GM12878 (cell line): ENCODE measurements around the gene YTHDC1. TPM values are rescaled to one million over a fixed set of nuclear protein-coding genes. Genes with fewer than 3 reads are reported as not detected.

Experiments
- ATAC-seq: fragments of 200-7000 bp; cut with Tn5 transposase; 3 replicates; pipeline ENCODE4 v1.9.1; 2020; ENCODE audit warnings: mild to moderate bottlenecking, moderate library complexity
- BruUV-seq: library from RNA; stranded (reverse); fragments of 400-500 nt; replicated peaks from 2 replicates; lab custom pipeline; 2021; lab: Mats Ljungman, UMichigan
- CTCF ChIA-PET: fragments of 300-600 bp; sonication (Branson Sonifier 250); formaldehyde crosslinking; extraction: SDS; loops from one replicate; lab custom pipeline; 2021; ENCODE audit warnings: inconsistent platforms; lab: Yijun Ruan, JAX
- POLR2A ChIA-PET: fragments of 350-600 bp; formaldehyde crosslinking; extraction: SDS; loops from one replicate; lab custom pipeline; 2021; ENCODE audit warnings: inconsistent platforms; lab: Charles Lee
- RAD21 ChIA-PET: fragments of 300-600 bp; sonication (Branson Sonifier 250); formaldehyde crosslinking; loops from one replicate; lab custom pipeline; 2023; ENCODE audit warnings: antibody characterized with exemption; ENCODE audit not compliant: unreplicated experiment; lab: Charles Lee
- SMC1A ChIA-PET: fragments of 300-600 bp; sonication (Branson Sonifier 250); formaldehyde crosslinking; loops from one replicate; lab custom pipeline; 2023; ENCODE audit not compliant: unreplicated experiment, uncharacterized antibody; lab: Charles Lee
- DNase-seq: peaks from one replicate; pipeline ENCODE4 v3.0.0-alpha.2; 2011; ENCODE audit warnings: low read depth, low spot score
- FAIRE-seq: peaks from 3 replicates; lab custom pipeline; 2011; peaks lifted over from hg19 to GRCh38; lab: Jason Lieb, UNC
- H2AFZ ChIP-seq: 2 replicates; pipeline ENCODE4 v1.6.0; 2011; ENCODE audit warnings: low read depth, low read length, control low read depth; ENCODE audit not compliant: control insufficient read depth
- H3K27ac ChIP-seq: 2 replicates; pipeline ENCODE4 v1.5.1; 2011; ENCODE audit warnings: control low read depth; ENCODE audit not compliant: control insufficient read depth, insufficient read depth
- H3K27me3 ChIP-seq, 2 experiments: replicated peaks in 1 of 2; 2 replicates each; pipeline versions ENCODE4 v1.6.0 to v1.6.1; 2011; ENCODE audit warnings: low read length in 1 of 2; ENCODE audit not compliant: control insufficient read depth in 2 of 2, insufficient read depth in 2 of 2
- H3K36me3 ChIP-seq, 2 experiments: 2 replicates each; pipeline ENCODE4 v1.5.1; 2011; ENCODE audit warnings: low read length in 1 of 2; ENCODE audit not compliant: control insufficient read depth in 2 of 2, insufficient read depth in 2 of 2
- H3K4me1 ChIP-seq: 2 replicates; pipeline ENCODE4 v1.6.1; 2011; ENCODE audit warnings: mild to moderate bottlenecking, low read length, moderate library complexity, mixed read lengths; ENCODE audit not compliant: control insufficient read depth, insufficient read depth
- H3K4me2 ChIP-seq: 2 replicates; pipeline ENCODE4 v1.6.0; 2011; ENCODE audit warnings: control low read depth; ENCODE audit not compliant: control insufficient read depth, insufficient read depth
- H3K4me3 ChIP-seq: fragments of 200-600 bp; sonication (generic); 2 replicates; pipeline ENCODE4 v1.5.1; 2016
- H3K79me2 ChIP-seq: 2 replicates; pipeline ENCODE4 v1.6.0; 2011; ENCODE audit warnings: low read length; ENCODE audit not compliant: control insufficient read depth, insufficient read depth
- H3K9ac ChIP-seq: 2 replicates; pipeline ENCODE4 v1.8.0; 2011; ENCODE audit warnings: low read length, control low read depth, mixed read lengths; ENCODE audit not compliant: control insufficient read depth, insufficient read depth
- H3K9me3 ChIP-seq: replicated peaks from 3 replicates; pipeline ENCODE4 v1.5.1; 2011; ENCODE audit warnings: mild to moderate bottlenecking, low read length; ENCODE audit not compliant: control insufficient read depth, insufficient read depth
- H4K20me1 ChIP-seq: 2 replicates; pipeline ENCODE4 v1.6.0; 2011; ENCODE audit not compliant: control insufficient read depth, insufficient read depth
- CBX3 ChIP-seq: fragments of 200-600 bp; sonication (generic); IDR thresholded peaks from 2 replicates; pipeline ENCODE4 v1.6.1; 2016; ENCODE audit warnings: low read depth, borderline replicate concordance
- FOXM1 ChIP-seq: IDR thresholded peaks from 2 replicates; pipeline ENCODE4 v1.6.1; 2012; ENCODE audit warnings: low read depth, mild to moderate bottlenecking, inconsistent platforms, low read length, moderate library complexity
- IRF4 ChIP-seq: IDR thresholded peaks from 2 replicates; pipeline ENCODE4 v1.6.1; 2011; ENCODE audit warnings: low read depth, low read length
- KAT2A ChIP-seq: conservative IDR thresholded peaks from 2 replicates; pipeline ENCODE4 v1.6.1; 2011; ENCODE audit warnings: low read depth, low read length; ENCODE audit not compliant: control insufficient read depth
- KDM1A ChIP-seq: fragments of 200-600 bp; sonication (generic); IDR thresholded peaks from 2 replicates; pipeline ENCODE4 v1.6.1; 2016; ENCODE audit warnings: borderline replicate concordance
- RB1 ChIP-seq: fragments of 450-650 bp; formaldehyde crosslinking; IDR thresholded peaks from 2 replicates; pipeline ENCODE4 v1.6.1; 2017; ENCODE audit warnings: mild to moderate bottlenecking, borderline replicate concordance
- RBBP5 ChIP-seq: fragments of 200-600 bp; sonication (generic); conservative IDR thresholded peaks from 2 replicates; pipeline ENCODE4 v1.6.1; 2016
- STAT3 ChIP-seq: IDR thresholded peaks from 2 replicates; pipeline ENCODE4 v1.6.1; 2011; ENCODE audit warnings: low read depth, low read length, improper control_type of control experiment
- TARDBP ChIP-seq: IDR thresholded peaks from 2 replicates; pipeline ENCODE4 v1.6.1; 2016; ENCODE audit warnings: borderline replicate concordance
- TBL1XR1 ChIP-seq: IDR thresholded peaks from 2 replicates; pipeline ENCODE4 v1.6.1; 2012; ENCODE audit warnings: low read depth, low read length, improper control_type of control experiment
- ZNF622 ChIP-seq: fragments of 450-650 bp; IDR thresholded peaks from 2 replicates; pipeline ENCODE4 v1.6.1; 2017; ENCODE audit warnings: mild to moderate bottlenecking, inconsistent platforms
- WGBS: methylation state at CpG from one replicate; pipeline ENCODE4 v1.1.6; 2016; ENCODE audit warnings: low lambda C conversion rate; ENCODE audit not compliant: insufficient replicate concordance, insufficient coverage; ENCODE audit errors: missing lambda C conversion rate; 5-methylcytosine and 5-hydroxymethylcytosine counted together
- in situ Hi-C: fragments of 300-500 bp; cut with MboI; formaldehyde crosslinking; loops from 9 replicates; pipeline ENCODE4 v1.14.3; 2018; ENCODE audit warnings: mixed read lengths
- intact Hi-C: fragments of 100-400 bp; cut with micrococcal nuclease; formaldehyde crosslinking; loops from one replicate; pipeline ENCODE4 v1.14.2; 2022; ENCODE audit not compliant: unreplicated experiment
- polyA plus RNA-seq, 11 experiments: library from polyadenylated mRNA; depleted of rRNA in 4 of 11; unstranded in 6 of 11; stranded (reverse) in 5 of 11; fragments of >200 nt; fragmentation: Nextera tagmentation in 4 of 11; fragmentation: Illumina TruSeq in 1 of 11; extraction: Ambion mirVana in 4 of 11; extraction: Trizol in 1 of 11; gene quantifications; 1 replicate in 1 of 11; 2 replicates in 10 of 11; pipeline versions ENCODE4 v1.2.1 to v1.2.3, GENCODE V29; 2011 to 2016; ENCODE audit warnings: inconsistent platforms in 2 of 11, missing spikeins in 2 of 11, low read depth in 1 of 11
- total RNA-seq, 4 experiments: library from RNA; depleted of rRNA in 3 of 4; stranded (reverse); fragments of >200 nt in 3 of 4; fragmentation: Illumina TruSeq in 1 of 4; extraction: Trizol in 1 of 4; gene quantifications; 2 replicates each; pipeline versions ENCODE4 v1.2.1 to v1.2.3, GENCODE V29; 2013 to 2021
- TF ChIP-seq, protein P1 (sequence below): fragments of 450-650 bp; IDR thresholded peaks from 2 replicates; pipeline ENCODE4 v1.6.1; 2017; ENCODE audit warnings: borderline replicate concordance
- TF ChIP-seq, protein P2 (sequence below): fragments of 450-650 bp; IDR thresholded peaks from 2 replicates; pipeline ENCODE4 v1.6.1; 2017; ENCODE audit warnings: mild to moderate bottlenecking, moderate library complexity

The YTHDC1 gene
- total and polyA plus RNA-seq, 10 of the 15 experiments (the other 5 are each of a cell fraction or from before 2014, with no cell fraction given): 18.7 to 83.2 (median 47.5) TPM

DNA sequence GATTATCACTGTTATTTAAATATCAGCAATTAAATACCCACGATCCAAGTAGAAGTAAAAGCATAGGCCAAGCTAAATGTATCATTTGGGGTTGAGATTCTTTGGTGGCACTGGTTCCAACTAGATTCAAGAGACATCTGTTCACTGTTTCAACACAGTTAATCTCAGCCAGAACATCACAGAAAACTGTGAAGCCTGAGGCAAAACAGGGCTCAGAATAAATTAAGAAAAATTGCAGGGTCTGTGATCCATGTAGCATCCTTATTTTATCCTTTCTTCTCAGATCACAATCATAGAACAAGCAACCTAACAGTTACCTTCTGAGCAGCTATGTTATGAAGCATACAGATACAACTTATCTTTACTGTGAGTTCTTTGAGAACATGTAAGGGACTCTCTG lies 23.7 kb downstream of the YTHDC1 start:
- ChIA-PET CTCF (interaction anchor here (1.0 to 1.2 kb wide), 2 partner anchors 19 to 50 kb away, joined by 3 read pairs; no protein-coding TSS in a partner anchor), POLR2A (no interaction called here), RAD21 (no interaction called here), SMC1A (no interaction called here)
- 100% methylated on average over 1 of the region's 1 CpG for WGBS
- Histone ChIP-seq H3K4me1 (no peaks in the 10 kb centered on the region), H3K4me2 (no peak overlapping the region), H3K4me3 (no peak overlapping the region), H4K20me1 (no peaks in the 10 kb centered on the region), H2AFZ (no peak overlapping the region), H3K9ac (no peak overlapping the region), H3K27ac (no peak overlapping the region), H3K36me3 (peaks cover 0 to 24% of the 10 kb centered on the region in 2 experiments; a peak in 3 of 4 replicates), H3K79me2 (no peaks in the 10 kb centered on the region), H3K9me3 (no peaks in the 10 kb centered on the region), H3K27me3 (no peaks in the 10 kb centered on the region)
- no TSS peak for BruUV-seq
- TF ChIP-seq FOXM1 (no peak), TBL1XR1 (no peak), RB1 (no peak)
- no peak for ATAC-seq
- intact Hi-C loops: no loop called here
- no peak for DNase-seq
- FAIRE-seq: no peak
- in situ Hi-C loops: no loop called here

DNA sequence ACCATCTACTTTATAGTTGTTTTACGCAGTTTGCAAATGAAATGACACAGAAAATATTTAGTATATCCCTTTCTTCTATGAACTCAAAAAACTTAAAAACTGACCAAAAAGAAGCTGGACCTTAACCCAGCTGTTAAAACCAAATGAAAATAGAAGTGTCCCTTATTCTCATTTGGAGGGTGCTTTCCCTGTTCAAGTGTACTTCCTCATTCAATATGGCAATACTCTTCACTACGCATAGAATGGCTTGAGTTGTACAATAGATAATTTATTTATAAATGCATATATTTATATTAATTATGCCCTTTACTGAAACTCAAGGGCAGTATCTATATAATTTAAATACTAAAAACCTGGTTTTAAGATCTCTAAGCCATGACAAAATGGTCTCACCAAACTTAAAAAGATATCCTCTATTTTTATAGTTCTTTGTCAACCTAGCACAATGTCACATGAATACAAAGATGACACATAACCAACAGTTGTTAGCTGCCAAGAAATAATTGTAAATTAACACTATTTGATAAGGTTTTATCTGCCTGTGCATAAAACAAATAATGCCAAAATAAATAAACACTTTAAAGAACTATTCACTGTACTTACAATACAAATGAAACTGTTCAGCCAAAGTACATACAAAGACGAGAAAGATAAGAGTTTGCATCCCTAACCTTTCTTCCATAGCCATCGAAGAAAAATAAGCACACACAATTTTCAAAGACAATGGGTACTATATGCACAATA lies 25.2 kb downstream of the YTHDC1 start:
- Histone ChIP-seq H3K4me3 (no peak overlapping the region), H3K79me2 (no peaks in the 10 kb centered on the region), H2AFZ (no peak overlapping the region), H3K4me2 (no peak overlapping the region), H3K9me3 (no peaks in the 10 kb centered on the region), H3K4me1 (no peaks in the 10 kb centered on the region), H3K27ac (no peak overlapping the region), H4K20me1 (no peaks in the 10 kb centered on the region), H3K9ac (no peak overlapping the region), H3K27me3 (no peaks in the 10 kb centered on the region), H3K36me3 (peaks cover 0 to 18% of the 10 kb centered on the region in 2 experiments; a peak in 3 of 4 replicates)
- ChIA-PET SMC1A (interaction anchor here (0.9 kb wide), 1 partner anchor 14 kb away, joined by 4 read pairs; no protein-coding TSS in a partner anchor), POLR2A (no interaction called here), CTCF (interaction anchor here (1.0 kb wide), 1 partner anchor 20 kb away, joined by 3 read pairs; no protein-coding TSS in a partner anchor), RAD21 (no interaction called here)
- in situ Hi-C loops: no loop called here
- WGBS: 96% methylated on average over 4 of the region's 4 CpGs
- intact Hi-C loops: no loop called here
- ATAC-seq (peak; percentile 52), DNase-seq (no peak), FAIRE-seq (no peak)
- no TSS peak for BruUV-seq
- TF ChIP-seq, protein P1, sequence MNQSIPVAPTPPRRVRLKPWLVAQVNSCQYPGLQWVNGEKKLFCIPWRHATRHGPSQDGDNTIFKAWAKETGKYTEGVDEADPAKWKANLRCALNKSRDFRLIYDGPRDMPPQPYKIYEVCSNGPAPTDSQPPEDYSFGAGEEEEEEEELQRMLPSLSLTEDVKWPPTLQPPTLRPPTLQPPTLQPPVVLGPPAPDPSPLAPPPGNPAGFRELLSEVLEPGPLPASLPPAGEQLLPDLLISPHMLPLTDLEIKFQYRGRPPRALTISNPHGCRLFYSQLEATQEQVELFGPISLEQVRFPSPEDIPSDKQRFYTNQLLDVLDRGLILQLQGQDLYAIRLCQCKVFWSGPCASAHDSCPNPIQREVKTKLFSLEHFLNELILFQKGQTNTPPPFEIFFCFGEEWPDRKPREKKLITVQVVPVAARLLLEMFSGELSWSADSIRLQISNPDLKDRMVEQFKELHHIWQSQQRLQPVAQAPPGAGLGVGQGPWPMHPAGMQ: no peak
- no peak for TF ChIP-seq KDM1A
- no peak for TF ChIP-seq CBX3
- no peak for TF ChIP-seq RBBP5
- TF ChIP-seq, protein P2, sequence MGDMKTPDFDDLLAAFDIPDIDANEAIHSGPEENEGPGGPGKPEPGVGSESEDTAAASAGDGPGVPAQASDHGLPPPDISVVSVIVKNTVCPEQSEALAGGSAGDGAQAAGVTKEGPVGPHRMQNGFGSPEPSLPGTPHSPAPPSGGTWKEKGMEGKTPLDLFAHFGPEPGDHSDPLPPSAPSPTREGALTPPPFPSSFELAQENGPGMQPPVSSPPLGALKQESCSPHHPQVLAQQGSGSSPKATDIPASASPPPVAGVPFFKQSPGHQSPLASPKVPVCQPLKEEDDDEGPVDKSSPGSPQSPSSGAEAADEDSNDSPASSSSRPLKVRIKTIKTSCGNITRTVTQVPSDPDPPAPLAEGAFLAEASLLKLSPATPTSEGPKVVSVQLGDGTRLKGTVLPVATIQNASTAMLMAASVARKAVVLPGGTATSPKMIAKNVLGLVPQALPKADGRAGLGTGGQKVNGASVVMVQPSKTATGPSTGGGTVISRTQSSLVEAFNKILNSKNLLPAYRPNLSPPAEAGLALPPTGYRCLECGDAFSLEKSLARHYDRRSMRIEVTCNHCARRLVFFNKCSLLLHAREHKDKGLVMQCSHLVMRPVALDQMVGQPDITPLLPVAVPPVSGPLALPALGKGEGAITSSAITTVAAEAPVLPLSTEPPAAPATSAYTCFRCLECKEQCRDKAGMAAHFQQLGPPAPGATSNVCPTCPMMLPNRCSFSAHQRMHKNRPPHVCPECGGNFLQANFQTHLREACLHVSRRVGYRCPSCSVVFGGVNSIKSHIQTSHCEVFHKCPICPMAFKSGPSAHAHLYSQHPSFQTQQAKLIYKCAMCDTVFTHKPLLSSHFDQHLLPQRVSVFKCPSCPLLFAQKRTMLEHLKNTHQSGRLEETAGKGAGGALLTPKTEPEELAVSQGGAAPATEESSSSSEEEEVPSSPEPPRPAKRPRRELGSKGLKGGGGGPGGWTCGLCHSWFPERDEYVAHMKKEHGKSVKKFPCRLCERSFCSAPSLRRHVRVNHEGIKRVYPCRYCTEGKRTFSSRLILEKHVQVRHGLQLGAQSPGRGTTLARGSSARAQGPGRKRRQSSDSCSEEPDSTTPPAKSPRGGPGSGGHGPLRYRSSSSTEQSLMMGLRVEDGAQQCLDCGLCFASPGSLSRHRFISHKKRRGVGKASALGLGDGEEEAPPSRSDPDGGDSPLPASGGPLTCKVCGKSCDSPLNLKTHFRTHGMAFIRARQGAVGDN: no peak
- no peak for TF ChIP-seq ZNF622
- TF ChIP-seq TARDBP: no peak
- no peak for TF ChIP-seq KAT2A
- TF ChIP-seq IRF4: no peak
- TF ChIP-seq STAT3: no peak
